RPMI8226 (cell line): ENCODE measurements around the gene SEC22A.

Experiments
- DNase-seq: peaks from one replicate; pipeline ENCODE4 v3.0.0-alpha.2; 2015

SEC22A gene

GRCh38 chr3:123290107-123290930 is 88.6 kb downstream of the SEC22A start:
- DNase-seq: no peak

- no peak for DNase-seq
Measured at GRCh38 chr3:123290962-123291361, 89.2 kb downstream of the SEC22A start.

- no peak for DNase-seq
Measured at GRCh38 chr3:123291404-123291803, 89.7 kb downstream of the SEC22A start.

GRCh38 chr3:123292321-123293310 is 90.9 kb downstream of the SEC22A start:
- DNase-seq: peak; percentile 37

GRCh38 chr3:123294296-123294938 is 92.7 kb downstream of the SEC22A start:
- no peak for DNase-seq

- DNase-seq: no peak
Measured at GRCh38 chr3:123295171-123295900, 93.6 kb downstream of the SEC22A start.

GRCh38 chr3:123295901-123296250 is 94.1 kb downstream of the SEC22A start:
- DNase-seq: no peak

GRCh38 chr3:123296261-123296660 is 94.5 kb downstream of the SEC22A start:
- DNase-seq: no peak

GRCh38 chr3:123296836-123297626 is 95.3 kb downstream of the SEC22A start:
- DNase-seq: no peak

GRCh38 chr3:123297627-123297899 is 95.8 kb downstream of the SEC22A start:
- peak; percentile 25 for DNase-seq

- no peak for DNase-seq
Measured at GRCh38 chr3:123298903-123299302, 97.2 kb downstream of the SEC22A start.

GRCh38 chr3:123299581-123299980 is 97.8 kb downstream of the SEC22A start:
- DNase-seq: no peak

- no peak for DNase-seq
Measured at GRCh38 chr3:123300056-123300455, 98.3 kb downstream of the SEC22A start.

GRCh38 chr3:123300583-123300982 is 98.8 kb downstream of the SEC22A start:
- no peak for DNase-seq

- DNase-seq: no peak
Measured at GRCh38 chr3:123301331-123302184, 99.8 kb downstream of the SEC22A start.

GRCh38 chr3:123302961-123303360 is 101.2 kb downstream of the SEC22A start:
- DNase-seq: no peak

GRCh38 chr3:123303976-123304560 is 102.3 kb downstream of the SEC22A start:
- no peak for DNase-seq

- no peak for DNase-seq
Measured at GRCh38 chr3:123305192-123305591, 103.4 kb downstream of the SEC22A start.

GRCh38 chr3:123307064-123307463 is 105.3 kb downstream of the SEC22A start:
- no peak for DNase-seq

GRCh38 chr3:123310186-123310585 is 108.4 kb downstream of the SEC22A start:
- DNase-seq: no peak

- no peak for DNase-seq
Measured at GRCh38 chr3:123310741-123311140, 109.0 kb downstream of the SEC22A start.
